Aorta (tissue), 5 donors: ENCODE results near the gene COPS6. TPM values are rescaled to one million over a fixed set of nuclear protein-coding genes. Genes with fewer than 3 reads are reported as not detected.

Experiments used
- ATAC-seq: fragments of 200-7000 bp; cut with Tn5 transposase; one replicate; pipeline ENCODE4 v1.9.1; 2022; ENCODE audit warnings: moderate library complexity; ENCODE audit not compliant: low FRiP score
- DNase-seq, 2 donors: peaks; one replicate each; pipeline ENCODE4 v3.0.0-alpha.2; 2020
- H3K27ac ChIP-seq, 2 donors: one replicate each; pipeline ENCODE4 v1.5.1; 2013; ENCODE audit warnings: low read length in 2 of 2, mild to moderate bottlenecking in 2 of 2, moderate library complexity in 2 of 2, control low read depth in 1 of 2, inconsistent platforms in 1 of 2, low read depth in 1 of 2
- H3K27me3 ChIP-seq, 2 donors: one replicate each; pipeline ENCODE4 v1.6.1; 2013; ENCODE audit warnings: control low read depth in 1 of 2, low read length in 1 of 2, mild to moderate bottlenecking in 1 of 2, moderate library complexity in 1 of 2; ENCODE audit not compliant: insufficient read depth in 2 of 2, control insufficient read depth in 1 of 2
- H3K36me3 ChIP-seq, 2 donors: one replicate each; pipeline ENCODE4 v1.6.1; 2013; ENCODE audit warnings: control low read depth in 1 of 2, low read length in 1 of 2, mild to moderate bottlenecking in 1 of 2; ENCODE audit not compliant: insufficient read depth in 2 of 2, control insufficient read depth in 1 of 2
- H3K4me1 ChIP-seq, 2 donors: one replicate each; pipeline ENCODE4 v1.6.1; 2013; ENCODE audit warnings: low read length in 2 of 2, control low read depth in 1 of 2, mild to moderate bottlenecking in 1 of 2, moderate library complexity in 1 of 2; ENCODE audit not compliant: insufficient read depth in 2 of 2, control insufficient read depth in 1 of 2
- H3K4me3 ChIP-seq, 2 donors: one replicate each; pipeline ENCODE4 v1.5.1; 2013; ENCODE audit warnings: low read length in 2 of 2, control low read depth in 1 of 2, mild to moderate bottlenecking in 1 of 2
- H3K9me3 ChIP-seq: one replicate; pipeline ENCODE4 v1.6.1; 2013; ENCODE audit warnings: mild to moderate bottlenecking, low read length; ENCODE audit not compliant: control insufficient read depth
- WGBS, 2 donors: extraction: QIAGEN DNeasy Blood & Tissue Kit; methylation state at CpG; one replicate each; pipeline ENCODE4 v1.1.7; 2013; 5-methylcytosine and 5-hydroxymethylcytosine counted together
- intact Hi-C, 2 donors: fragments of 100-400 bp; cut with DNase I; formaldehyde crosslinking; loops; one replicate each; pipeline versions ENCODE4 v1.14.2 to v1.15.0; 2022
- microRNA-seq, 2 donors: library from miRNA; unstranded; fragments of <30 nt; microRNA quantifications; one replicate each; pipeline ENCODE4 v1.2.0, GENCODE V29; 2020
- polyA plus RNA-seq, 2 donors: library from polyadenylated mRNA; stranded (reverse); fragments of 200-250 nt; gene quantifications; one replicate each; pipeline ENCODE4 v1.2.3, GENCODE V29; 2013
- total RNA-seq, 2 donors: library from RNA; stranded (reverse); fragmentation: NEBNext Ultra II Directional; extraction: Animal tissue kit (Norgen Biotek cat#: 25700); gene quantifications; one replicate each; pipeline ENCODE4 v1.2.1, GENCODE V29; 2021
- donor health status: healthy with polysubstance abuse.
- donor health status: Bipolar disorder and iron deficiency.
- donor health status: DM: no; HTN: no; CAD: no.
- donor health status: DM: no; HTN: no; CAD: no.
- donor health status: DM: yes; HTN: yes; CAD: no.

The COPS6 gene
- total and polyA plus RNA-seq, 4 donors, result 73.9 to 132 (median 80.4) TPM

DNA sequence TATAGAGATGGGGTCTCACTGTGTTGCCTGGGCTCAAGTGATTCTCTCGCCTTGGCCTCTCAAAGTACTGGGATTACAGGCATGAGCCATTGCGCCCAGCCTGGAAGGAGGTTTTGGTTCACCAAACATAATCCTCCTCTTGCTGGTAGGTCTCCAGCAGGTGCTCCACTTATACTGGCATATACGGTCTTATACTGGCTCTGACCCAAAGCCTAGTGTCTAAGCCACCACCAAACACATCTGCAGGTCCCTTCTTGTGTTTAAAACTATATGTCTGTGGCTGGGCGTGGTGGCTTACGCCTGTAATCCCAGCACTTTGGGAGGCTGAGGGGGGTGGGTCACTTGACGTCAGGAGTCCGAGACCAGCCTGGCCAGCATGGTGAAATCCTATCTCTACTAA, 43.4 kb downstream of the COPS6 start:
- intact Hi-C loops, result loop anchor here (2.0 to 10.0 kb wide), 2 partner anchors 83 to 85 kb away; partner anchors contain the start of gene PVRIG (in 1 of the 2)
- ATAC-seq (no peak), DNase-seq (no peak)
- Histone ChIP-seq H3K4me1 (no peaks in the 10 kb centered on the region), H3K4me3 (no peak overlapping the region), H3K27me3 (no peaks in the 10 kb centered on the region), H3K36me3 (no peaks in the 10 kb centered on the region), H3K9me3 (no peaks in the 10 kb centered on the region), H3K27ac (no peak overlapping the region)
- 61 to 64% methylated on average over 7 of the region's 7 CpGs for WGBS, 2 donors

DNA sequence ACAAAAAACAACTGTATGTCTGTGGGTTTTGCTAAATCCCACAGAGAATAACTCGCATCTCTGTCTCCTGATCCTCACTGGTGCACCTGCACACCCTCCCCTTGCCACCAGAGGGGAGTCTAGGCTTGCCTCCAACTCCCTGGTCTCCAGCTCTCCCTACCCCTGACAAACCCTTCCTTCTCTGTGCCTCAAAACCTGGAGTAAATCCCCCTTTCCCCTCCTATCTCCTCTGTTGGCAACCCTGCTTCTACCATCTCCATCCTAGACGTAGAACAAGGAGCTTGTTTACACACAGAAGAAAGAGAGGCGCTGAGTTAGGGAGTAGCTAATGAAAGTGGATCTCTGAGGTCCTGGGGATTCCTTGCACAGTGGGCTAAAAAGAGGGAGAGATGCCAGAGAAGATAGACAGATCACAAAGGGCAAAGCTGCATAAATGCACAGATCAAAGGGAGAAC, 44.0 kb downstream of the COPS6 start:
- intact Hi-C loops, result loop anchor here (2.0 to 10.0 kb wide), 2 partner anchors 82 to 84 kb away; partner anchors contain the start of gene PVRIG (in 1 of the 2)
- 20 to 23% methylated on average over 3 of the region's 3 CpGs for WGBS, 2 donors
- no peak overlapping the region for H3K4me3 ChIP-seq
- H3K27me3 ChIP-seq, result no peaks in the 10 kb centered on the region
- no peaks in the 10 kb centered on the region for H3K9me3 ChIP-seq
- H3K27ac ChIP-seq, result no peak overlapping the region
- H3K4me1 ChIP-seq, result no peaks in the 10 kb centered on the region
- ATAC-seq (no peak), DNase-seq (no peak)
- no peaks in the 10 kb centered on the region for H3K36me3 ChIP-seq

DNA sequence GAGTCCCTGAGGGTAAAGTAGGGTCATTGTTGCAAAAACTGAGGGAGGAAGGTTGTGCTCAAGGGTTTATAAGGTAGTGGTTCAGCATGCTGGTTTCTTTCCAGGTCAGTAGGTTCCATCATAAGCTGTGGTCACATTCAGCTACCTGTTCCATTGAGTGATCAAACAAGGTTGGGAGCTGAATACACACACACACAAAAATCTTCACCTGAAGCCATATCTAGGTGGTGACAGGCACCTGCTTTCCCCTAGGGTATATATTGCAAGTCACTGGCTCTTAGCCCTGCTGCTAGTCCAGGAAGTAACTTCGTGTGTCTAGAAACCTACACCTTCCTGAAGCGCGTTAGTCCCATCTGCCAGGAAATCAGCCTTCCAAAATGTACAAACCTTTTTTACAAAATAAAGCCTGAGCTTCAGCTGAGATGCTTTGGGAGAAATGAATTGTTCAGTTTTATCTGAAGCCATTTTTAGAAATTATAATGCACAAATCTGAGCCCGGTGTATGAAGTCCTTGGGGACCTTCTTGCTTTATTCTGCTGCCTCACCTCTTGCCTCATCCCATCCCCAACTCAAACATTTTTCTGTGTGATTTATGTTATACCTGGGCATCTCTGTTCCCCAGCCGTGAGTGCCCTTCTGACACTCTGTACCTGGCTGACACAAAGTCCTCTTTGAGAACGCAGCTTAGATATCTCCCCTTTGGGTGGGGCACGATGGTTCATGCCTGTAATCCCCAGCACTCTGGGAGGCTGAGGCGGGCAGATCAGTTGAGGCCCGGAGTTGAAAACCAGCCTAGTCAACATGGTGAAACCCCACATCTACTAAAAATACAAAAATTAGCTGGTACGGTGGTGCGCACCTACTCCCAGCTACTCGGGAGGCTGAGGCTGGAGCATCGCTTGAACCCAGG, 49.3 kb downstream of the COPS6 start:
- H3K36me3 ChIP-seq, result no peaks in the 10 kb centered on the region
- no peak for DNase-seq
- 76 to 77% methylated on average over 13 of the region's 13 CpGs for WGBS, 2 donors
- H3K27me3 ChIP-seq, result no peaks in the 10 kb centered on the region
- H3K4me3 ChIP-seq, result no peak overlapping the region
- no peaks in the 10 kb centered on the region for H3K4me1 ChIP-seq
- intact Hi-C loops, result loop anchor here in 1 of 2 donors (10.0 kb wide), 1 partner anchor 77 kb away; the partner anchor contains the start of gene PVRIG
- no peak overlapping the region for H3K27ac ChIP-seq
- H3K9me3 ChIP-seq, result no peaks in the 10 kb centered on the region
- no peak for ATAC-seq

DNA sequence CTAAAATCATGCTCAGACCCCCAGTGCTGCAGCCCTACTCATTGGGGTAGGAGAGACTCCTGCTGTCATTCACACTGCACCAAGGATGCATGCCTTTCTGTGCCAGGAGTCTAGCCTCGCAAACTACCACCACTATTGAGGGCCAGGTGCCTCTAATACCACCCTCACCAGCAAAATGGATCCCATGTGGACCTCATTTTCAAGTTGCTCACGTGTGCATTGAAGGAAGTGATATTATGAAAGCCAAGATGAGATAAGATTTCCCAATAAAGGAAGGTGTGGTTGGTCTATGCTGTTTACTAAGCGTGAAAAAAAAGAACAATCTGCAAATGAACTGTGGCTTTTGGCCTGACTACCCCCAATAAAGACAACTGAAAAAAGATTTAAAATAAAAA, 52.8 kb downstream of the COPS6 start:
- WGBS, 2 donors, result 72 to 78% methylated on average over 3 of the region's 3 CpGs
- Histone ChIP-seq H3K36me3 (no peaks in the 10 kb centered on the region), H3K27me3 (no peaks in the 10 kb centered on the region), H3K9me3 (no peaks in the 10 kb centered on the region), H3K27ac (no peak overlapping the region), H3K4me1 (no peaks in the 10 kb centered on the region), H3K4me3 (no peak overlapping the region)
- intact Hi-C loops, result no loop called here
- DNase-seq, result no peak
- ATAC-seq, result no peak

Small RNA genes lying within 50 kb of the gene (microRNA-seq; reads per million reads assigned to microRNA genes)
- 709 to 894 reads per million in 2 donors for gene MIR106B
- 450 to 895 reads per million in 2 donors for gene MIR25
- 2,024 to 3,916 reads per million in 2 donors for gene MIR93

Other genes starting within 250 kb of the COPS6 start
- gene OR2AE1, start 211.9 kb upstream of the COPS6 start, total RNA-seq, result under 1 TPM in 1 of 2 donors, not detected in 1; 0.36 TPM
- gene OR2AE1, start 211.9 kb upstream of the COPS6 start, polyA plus RNA-seq, result not detected
- gene TRIM4, start 169.4 kb upstream of the COPS6 start, total RNA-seq, result 10 to 100 TPM; 24.7 to 33.4 TPM
- 10 to 100 TPM; 16.4 to 20.3 TPM for gene TRIM4, start 169.4 kb upstream of the COPS6 start, polyA plus RNA-seq
- under 1 TPM in 1 of 2 donors, not detected in 1; 0.57 TPM for gene GJC3, start 159.3 kb upstream of the COPS6 start, total RNA-seq
- gene GJC3, start 159.3 kb upstream of the COPS6 start, polyA plus RNA-seq, result not detected
- 1 to 10 TPM in 1 of 2 donors, under 1 TPM in 1; 0.63 to 1.3 TPM for gene AZGP1, start 112.9 kb upstream of the COPS6 start, total RNA-seq
- 1 to 10 TPM in 1 of 2 donors, under 1 TPM in 1; 0.13 to 3.5 TPM for gene AZGP1, start 112.9 kb upstream of the COPS6 start, polyA plus RNA-seq
- 10 to 100 TPM; 57.9 to 80.9 TPM for gene ZKSCAN1, start 73.4 kb upstream of the COPS6 start, total RNA-seq
- 10 to 100 TPM in 1 of 2 donors, 1 to 10 TPM in 1; 6.5 to 15.3 TPM for gene ZKSCAN1, start 73.4 kb upstream of the COPS6 start, polyA plus RNA-seq
- gene ZSCAN21, start 39.2 kb upstream of the COPS6 start, total RNA-seq, result 10 to 100 TPM in 1 of 2 donors, 1 to 10 TPM in 1; 7.9 to 10.7 TPM
- 10 to 100 TPM in 1 of 2 donors, 1 to 10 TPM in 1; 7.0 to 10.3 TPM for gene ZSCAN21, start 39.2 kb upstream of the COPS6 start, polyA plus RNA-seq
- gene ZNF3, start 7.2 kb upstream of the COPS6 start, total RNA-seq, result 10 to 100 TPM; 22.0 to 26.7 TPM
- 10 to 100 TPM in 1 of 2 donors, 1 to 10 TPM in 1; 6.3 to 24.1 TPM for gene ZNF3, start 7.2 kb upstream of the COPS6 start, polyA plus RNA-seq
- 10 to 100 TPM; 27.1 to 45.8 TPM for gene MCM7, start 12.4 kb downstream of the COPS6 start, total RNA-seq
- gene MCM7, start 12.4 kb downstream of the COPS6 start, polyA plus RNA-seq, result 10 to 100 TPM; 47.2 to 90.8 TPM
- 10 to 100 TPM; 14.9 to 20.5 TPM for gene AP4M1, start 12.7 kb downstream of the COPS6 start, total RNA-seq
- 10 to 100 TPM in 1 of 2 donors, 1 to 10 TPM in 1; 8.1 to 60.9 TPM for gene AP4M1, start 12.7 kb downstream of the COPS6 start, polyA plus RNA-seq
- 10 to 100 TPM; 31.7 to 38.7 TPM for gene TAF6, start 30.4 kb downstream of the COPS6 start, total RNA-seq
- 10 to 100 TPM; 24.2 to 39.3 TPM for gene TAF6, start 30.4 kb downstream of the COPS6 start, polyA plus RNA-seq
- 10 to 100 TPM; 14.0 to 29.5 TPM for gene CNPY4, start 30.7 kb downstream of the COPS6 start, total RNA-seq
- 10 to 100 TPM; 17.2 to 35.0 TPM for gene CNPY4, start 30.7 kb downstream of the COPS6 start, polyA plus RNA-seq
- 1 to 10 TPM; 1.8 to 1.9 TPM for gene MBLAC1, start 38.0 kb downstream of the COPS6 start, total RNA-seq
- gene MBLAC1, start 38.0 kb downstream of the COPS6 start, polyA plus RNA-seq, result 1 to 10 TPM; 1.4 to 2.3 TPM
- 100 to 1,000 TPM in 1 of 2 donors, 10 to 100 TPM in 1; 80.2 to 104 TPM for gene LAMTOR4, start 59.9 kb downstream of the COPS6 start, total RNA-seq
- 100 to 1,000 TPM; 267 to 310 TPM for gene LAMTOR4, start 59.9 kb downstream of the COPS6 start, polyA plus RNA-seq
- 10 to 100 TPM; 16.5 to 17.4 TPM for gene TRAPPC14, start 69.8 kb downstream of the COPS6 start, total RNA-seq
- 10 to 100 TPM in 1 of 2 donors, 1 to 10 TPM in 1; 3.6 to 28.2 TPM for gene TRAPPC14, start 69.8 kb downstream of the COPS6 start, polyA plus RNA-seq
- gene GAL3ST4, start 79.6 kb downstream of the COPS6 start, total RNA-seq, result 10 to 100 TPM in 1 of 2 donors, 1 to 10 TPM in 1; 4.4 to 14.9 TPM
- 10 to 100 TPM in 1 of 2 donors, 1 to 10 TPM in 1; 5.8 to 12.5 TPM for gene GAL3ST4, start 79.6 kb downstream of the COPS6 start, polyA plus RNA-seq
- 1 to 10 TPM in 1 of 2 donors, under 1 TPM in 1; 0.78 to 3.7 TPM for gene GPC2, start 88.4 kb downstream of the COPS6 start, total RNA-seq
- gene GPC2, start 88.4 kb downstream of the COPS6 start, polyA plus RNA-seq, result 1 to 10 TPM in 1 of 2 donors, under 1 TPM in 1; 0.63 to 1.2 TPM
- 1 to 10 TPM in 1 of 2 donors, under 1 TPM in 1; 0.96 to 1.5 TPM for gene STAG3, start 88.9 kb downstream of the COPS6 start, total RNA-seq
- gene STAG3, start 88.9 kb downstream of the COPS6 start, polyA plus RNA-seq, result 1 to 10 TPM in 1 of 2 donors, under 1 TPM in 1; 0.13 to 1.7 TPM
- gene PVRIG, start 131.0 kb downstream of the COPS6 start, total RNA-seq, result 1 to 10 TPM in 1 of 2 donors, under 1 TPM in 1; 0.23 to 2.1 TPM
- gene PVRIG, start 131.0 kb downstream of the COPS6 start, polyA plus RNA-seq, result under 1 TPM in 1 of 2 donors, not detected in 1; 0.25 TPM
- gene SPDYE3, start 218.7 kb downstream of the COPS6 start, total RNA-seq, result not detected
- not detected for gene SPDYE3, start 218.7 kb downstream of the COPS6 start, polyA plus RNA-seq